Progenitor cell of endocrine pancreas (in vitro differentiated cells): Measurements from ENCODE around the gene SMARCC1. TPM values are rescaled to one million over a fixed set of nuclear protein-coding genes. Genes with fewer than 3 reads are reported as not detected.
"Not testable (repeated sequence)": the region's sequence is repeated elsewhere in the genome, so short reads cannot be mapped to it uniquely, and the experiment has no call there.

Source experiments
- DNase-seq: peaks from one replicate; pipeline ENCODE4 v3.0.0; 2021; ENCODE audit warnings: low spot score; ENCODE audit not compliant: unreplicated experiment
- H3K27ac Mint-ChIP-seq: 2 replicates; pipeline ENCODE4 v1.8.0; 2021; ENCODE audit warnings: mild to moderate bottlenecking, moderate library complexity, mixed read lengths
- H3K27me3 Mint-ChIP-seq: 2 replicates; pipeline ENCODE4 v1.8.0; 2021; ENCODE audit warnings: mixed read lengths
- H3K36me3 Mint-ChIP-seq: 2 replicates; pipeline ENCODE4 v1.8.0; 2022; ENCODE audit warnings: mixed read lengths; ENCODE audit not compliant: insufficient read depth
- H3K4me1 Mint-ChIP-seq: 2 replicates; pipeline ENCODE4 v1.8.0; 2021; ENCODE audit warnings: low read depth, mixed read lengths
- H3K4me3 Mint-ChIP-seq: 2 replicates; pipeline ENCODE4 v1.8.0; 2021; ENCODE audit warnings: low read depth, mild to moderate bottlenecking, moderate library complexity, mixed read lengths
- H3K9me3 Mint-ChIP-seq: 2 replicates; pipeline ENCODE4 v1.8.0; 2021; ENCODE audit warnings: low read depth, mixed read lengths
- CTCF ChIP-seq: fragments of 200-600 bp; sonication (generic); IDR thresholded peaks from one replicate; pipeline ENCODE4 v1.5.0; 2021; ENCODE audit warnings: antibody characterized with exemption, mild to moderate bottlenecking; ENCODE audit not compliant: unreplicated experiment
- long read RNA-seq: library from polyadenylated mRNA; unstranded; transcript quantifications from one replicate; pipeline ENCODE4 v2.0.0, GENCODE V29; 2020
- total RNA-seq: library from RNA; stranded (reverse); gene quantifications from 2 replicates; pipeline ENCODE4 v1.2.1, GENCODE V29; 2021

SMARCC1 gene
- total RNA-seq = 250 and 257 TPM in 2 replicates
- long read RNA-seq, full-length matches to known transcripts = 1 of 95 reads
- long read RNA-seq, partial matches to known transcripts = 57 of 95 reads
- long read RNA-seq, other reads (novel, unspliced or antisense) = 37 of 95 reads

GRCh38 chr3:47781685-47782445 is at the start of gene SMARCC1:
SMARCC1 (minus strand) TSS chr3:47781893; CDS start chr3:47781797, 96 bp downstream.
- Mint-ChIP-seq H3K9me3 (no peaks in the 10 kb centered on the region), H3K36me3 (peaks cover 2% of the 10 kb centered on the region), H3K27ac (peak within 1 kb of the TSS; percentile 99), H3K4me3 (peak within 1 kb of the TSS; percentile 96), H3K27me3 (no peaks in the 10 kb centered on the region), H3K4me1 (peaks cover 15% of the 10 kb centered on the region)
- DNase-seq = peak; percentile 98
- TF ChIP-seq CTCF = no peak

- not testable (repeated sequence) for H3K27me3 Mint-ChIP-seq, H3K27ac Mint-ChIP-seq, H3K9me3 Mint-ChIP-seq, DNase-seq, H3K4me3 Mint-ChIP-seq
- Mint-ChIP-seq H3K4me1 (peaks cover 16% of the 10 kb centered on the region), H3K36me3 (peaks cover 26% of the 10 kb centered on the region)
These were observed 47.8 kb upstream of the SMARCC1 start for GRCh38 chr3:47829482-47829881.

GRCh38 chr3:47825590-47825989 is 43.9 kb upstream of the SMARCC1 start:
- Mint-ChIP-seq H3K4me1 (peaks cover 16% of the 10 kb centered on the region), H3K9me3 (no peaks in the 10 kb centered on the region), H3K4me3 (peak overlapping the region; percentile 89), H3K27ac (peak overlapping the region; percentile 93), H3K27me3 (no peaks in the 10 kb centered on the region), H3K36me3 (peaks cover 17% of the 10 kb centered on the region)
- no peak for TF ChIP-seq CTCF
- no peak for DNase-seq

GRCh38 chr3:47824541-47825473 is 43.1 kb upstream of the SMARCC1 start:
- Mint-ChIP-seq H3K9me3 (no peaks in the 10 kb centered on the region), H3K27me3 (no peaks in the 10 kb centered on the region), H3K27ac (peak overlapping the region; percentile 93), H3K4me1 (peaks cover 16% of the 10 kb centered on the region), H3K36me3 (peaks cover 17% of the 10 kb centered on the region), H3K4me3 (peak overlapping the region; percentile 89)
- TF ChIP-seq CTCF = peak; percentile 94
- peak; percentile 72 for DNase-seq

- H3K36me3 Mint-ChIP-seq = peaks cover 11% of the 10 kb centered on the region
- no peak for TF ChIP-seq CTCF
- H3K27ac Mint-ChIP-seq = no peak overlapping the region
These were observed 35.9 kb upstream of the SMARCC1 start for GRCh38 chr3:47817609-47818008.

More at GRCh38 chr3:47817609-47818008, 35.9 kb upstream of the SMARCC1 start:
- Mint-ChIP-seq H3K9me3 (no peaks in the 10 kb centered on the region), H3K4me1 (no peaks in the 10 kb centered on the region), H3K27me3 (no peaks in the 10 kb centered on the region), H3K4me3 (no peak overlapping the region)
- DNase-seq = no peak
